Psoas muscle (tissue), 8 donors: ENCODE data around the gene CTSZ. TPM values are rescaled to one million over a fixed set of nuclear protein-coding genes. Genes with fewer than 3 reads are reported as not detected.

Experiments
- ATAC-seq, 4 donors: fragments of 200-7000 bp; cut with Tn5 transposase; one replicate each; pipeline ENCODE4 v1.9.1; 2020; ENCODE audit warnings: moderate library complexity in 3 of 4, mild to moderate bottlenecking in 2 of 4
- DNase-seq, 2 donors: peaks; one replicate each; pipeline ENCODE4 v3.0.0-alpha.2; 2020
- H3K27ac ChIP-seq: fragments of 200-600 bp; one replicate; pipeline ENCODE4 v1.8.0; 2022
- H3K27me3 ChIP-seq, 3 donors: fragments of 200-600 bp in 1 of 3; one replicate each; pipeline versions ENCODE4 v1.6.1 to v1.8.0; 2013 to 2022; ENCODE audit warnings: low read length in 2 of 3, mild to moderate bottlenecking in 2 of 3, moderate library complexity in 1 of 3; ENCODE audit not compliant: insufficient read depth in 3 of 3
- H3K36me3 ChIP-seq, 2 donors: fragments of 200-600 bp in 1 of 2; one replicate each; pipeline versions ENCODE4 v1.6.1 to v1.8.0; 2013 to 2022; ENCODE audit warnings: low read depth in 1 of 2, mild to moderate bottlenecking in 1 of 2, moderate library complexity in 1 of 2; ENCODE audit not compliant: insufficient read depth in 1 of 2
- H3K4me1 ChIP-seq: fragments of 200-600 bp; one replicate; pipeline ENCODE4 v1.8.0; 2022
- H3K4me3 ChIP-seq: fragments of 200-600 bp; one replicate; pipeline ENCODE4 v1.8.0; 2022; ENCODE audit warnings: mild to moderate bottlenecking
- H3K9me3 ChIP-seq: fragments of 200-600 bp; one replicate; pipeline ENCODE4 v1.8.0; 2022
- whole genome bisulfite sequencing, 3 donors: extraction: QIAGEN DNeasy Blood & Tissue Kit; methylation state at CpG; one replicate each; pipeline versions ENCODE4 v1.1.6 to v1.1.7; 2013; 5-methylcytosine and 5-hydroxymethylcytosine counted together
- intact Hi-C, 2 donors: fragments of 100-400 bp; cut with DNase I; formaldehyde crosslinking; loops; one replicate each; pipeline versions ENCODE4 v1.11.0 to v1.14.2; 2022
- polyA plus RNA-seq, 3 donors: library from polyadenylated mRNA; stranded (reverse); fragments of 200-250 nt; gene quantifications; one replicate each; pipeline ENCODE4 v1.2.3, GENCODE V29; 2013
- total RNA-seq, 4 donors: library from RNA; stranded (reverse); fragmentation: NEBNext Ultra II Directional in 2 of 4; extraction: Animal tissue kit (Norgen Biotek cat#: 25700) in 2 of 4; gene quantifications; one replicate each; pipeline versions ENCODE4 v1.2.1 to v1.2.4, GENCODE V29; 2021 to 2023
- TF ChIP-seq, protein P1 (sequence below): fragments of 200-600 bp; IDR thresholded peaks from one replicate; pipeline ENCODE4 v1.8.0; 2022; ENCODE audit warnings: antibody characterized with exemption
- donor health status: healthy with polysubstance abuse.
- donor health status: DM: no; HTN: no; CAD: no; lungs with moderate emphysema.
- donor health status: Bipolar disorder and iron deficiency.
- donor health status: healthy.
- donor health status: DM: yes; HTN: yes; CAD: no.
- donor health status: DM: no; HTN: no; CAD: no.
- donor health status: DM: no; HTN: no; CAD: no.
- donor health status: DM: yes; HTN: yes; CAD: no.

CTSZ gene
- total and polyA plus RNA-seq, 7 donors, result 38.2 to 50.5 (median 42.4) TPM

DNA sequence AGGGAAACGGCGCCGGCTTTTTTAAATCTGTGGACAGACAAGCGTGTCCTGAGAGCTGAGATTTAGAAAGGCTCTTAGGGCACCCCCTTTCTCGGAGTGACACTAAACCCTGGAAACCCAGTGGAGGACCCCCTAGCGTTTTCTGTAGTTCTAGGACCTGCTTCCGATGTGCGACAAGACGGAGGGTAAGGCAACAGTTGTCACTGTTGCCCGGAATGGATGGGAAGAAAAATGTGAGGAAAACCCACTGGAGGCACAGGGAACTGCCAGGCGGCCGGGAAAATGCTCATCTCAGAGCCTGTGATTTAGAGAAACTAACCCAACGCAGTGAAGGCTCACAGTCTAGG, 25.6 kb upstream of the CTSZ start:
- peak overlapping the region; percentile 92 for H3K27ac ChIP-seq
- H3K4me3 ChIP-seq, result peak overlapping the region; percentile 89
- TF ChIP-seq, protein P1, sequence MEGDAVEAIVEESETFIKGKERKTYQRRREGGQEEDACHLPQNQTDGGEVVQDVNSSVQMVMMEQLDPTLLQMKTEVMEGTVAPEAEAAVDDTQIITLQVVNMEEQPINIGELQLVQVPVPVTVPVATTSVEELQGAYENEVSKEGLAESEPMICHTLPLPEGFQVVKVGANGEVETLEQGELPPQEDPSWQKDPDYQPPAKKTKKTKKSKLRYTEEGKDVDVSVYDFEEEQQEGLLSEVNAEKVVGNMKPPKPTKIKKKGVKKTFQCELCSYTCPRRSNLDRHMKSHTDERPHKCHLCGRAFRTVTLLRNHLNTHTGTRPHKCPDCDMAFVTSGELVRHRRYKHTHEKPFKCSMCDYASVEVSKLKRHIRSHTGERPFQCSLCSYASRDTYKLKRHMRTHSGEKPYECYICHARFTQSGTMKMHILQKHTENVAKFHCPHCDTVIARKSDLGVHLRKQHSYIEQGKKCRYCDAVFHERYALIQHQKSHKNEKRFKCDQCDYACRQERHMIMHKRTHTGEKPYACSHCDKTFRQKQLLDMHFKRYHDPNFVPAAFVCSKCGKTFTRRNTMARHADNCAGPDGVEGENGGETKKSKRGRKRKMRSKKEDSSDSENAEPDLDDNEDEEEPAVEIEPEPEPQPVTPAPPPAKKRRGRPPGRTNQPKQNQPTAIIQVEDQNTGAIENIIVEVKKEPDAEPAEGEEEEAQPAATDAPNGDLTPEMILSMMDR, result peak; percentile 11
- ATAC-seq, result peak in 3 of 4 donors; percentile 7 to 31 (median 7)
- intact Hi-C loops, result loop anchor here (5.0 kb wide), 3 partner anchors 50 to 380 kb away; partner anchors contain the start of genes NELFCD (in 1 of the 2) and STX16 (in 1 of the 2)
- DNase-seq, result no peak
- no peaks in the 10 kb centered on the region for H3K9me3 ChIP-seq
- 1 to 4% (median 2%) methylated on average over 13 of the region's 13 CpGs for whole genome bisulfite sequencing, 3 donors
- H3K27me3 ChIP-seq, result no peaks in the 10 kb centered on the region
- H3K4me1 ChIP-seq, result peaks cover 37% of the 10 kb centered on the region
- peaks cover 18 to 77% of the 10 kb centered on the region in 2 donors for H3K36me3 ChIP-seq

DNA sequence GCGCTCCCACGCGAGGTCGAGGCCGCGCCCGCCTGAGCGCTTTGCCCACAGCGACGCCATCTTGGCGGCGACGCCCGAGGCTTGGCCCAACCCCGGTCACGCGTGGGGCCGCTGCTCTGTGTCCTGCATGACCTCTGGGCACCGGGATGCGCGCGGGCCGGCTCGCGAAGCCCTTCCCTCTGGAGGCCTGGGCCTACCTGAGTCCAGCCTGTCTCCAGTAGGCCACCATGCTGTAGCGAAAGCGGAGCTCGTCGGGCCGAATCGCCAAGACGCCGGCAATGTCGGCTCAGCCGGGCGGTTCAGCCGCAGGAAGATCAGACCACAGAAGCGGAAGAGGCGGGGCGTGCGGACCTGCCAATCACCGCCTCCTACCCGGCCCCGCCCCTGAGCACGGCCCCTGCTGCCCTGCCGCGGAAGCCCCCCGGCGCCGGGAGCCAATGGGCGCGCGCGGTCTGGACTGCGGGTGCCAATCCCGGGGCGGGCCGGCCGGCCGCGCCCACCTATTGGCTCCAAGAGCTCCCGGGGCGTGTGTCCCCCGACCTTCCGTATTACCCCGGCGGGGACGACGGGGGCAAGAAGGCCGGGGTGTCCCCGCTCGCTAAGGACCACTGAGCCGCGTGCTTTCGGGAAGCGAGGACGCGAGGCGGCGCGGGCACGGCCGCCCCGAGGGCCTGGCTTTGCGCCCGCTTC, 25.1 kb upstream of the CTSZ start, which contains the start of gene ATP5F1E:
Gene ATP5F1E, minus strand, starts transcription at position 313 of the 690 bp plus-strand sequence. Its CDS starts 84 bp downstream, at position 229.
- TF ChIP-seq, protein P1, result no peak
- Histone ChIP-seq H3K4me1 (peaks cover 37% of the 10 kb centered on the region), H3K36me3 (peaks cover 18 to 77% of the 10 kb centered on the region in 2 donors), H3K4me3 (peak within 1 kb of the TSS; percentile 89), H3K27me3 (no peaks in the 10 kb centered on the region), H3K27ac (peak within 1 kb of the TSS; percentile 92), H3K9me3 (no peaks in the 10 kb centered on the region)
- ATAC-seq (peak; percentile 99 to 100 (median 100)), DNase-seq (peak; percentile 98)
- intact Hi-C loops, result loop anchor here (5.0 kb wide), 3 partner anchors 50 to 380 kb away; partner anchors contain the start of genes NELFCD (in 1 of the 2) and STX16 (in 1 of the 2)
- WGBS, 3 donors, result 0 to 1% (median 0%) methylated on average over 67 to 86 of the region's 86 CpGs

DNA sequence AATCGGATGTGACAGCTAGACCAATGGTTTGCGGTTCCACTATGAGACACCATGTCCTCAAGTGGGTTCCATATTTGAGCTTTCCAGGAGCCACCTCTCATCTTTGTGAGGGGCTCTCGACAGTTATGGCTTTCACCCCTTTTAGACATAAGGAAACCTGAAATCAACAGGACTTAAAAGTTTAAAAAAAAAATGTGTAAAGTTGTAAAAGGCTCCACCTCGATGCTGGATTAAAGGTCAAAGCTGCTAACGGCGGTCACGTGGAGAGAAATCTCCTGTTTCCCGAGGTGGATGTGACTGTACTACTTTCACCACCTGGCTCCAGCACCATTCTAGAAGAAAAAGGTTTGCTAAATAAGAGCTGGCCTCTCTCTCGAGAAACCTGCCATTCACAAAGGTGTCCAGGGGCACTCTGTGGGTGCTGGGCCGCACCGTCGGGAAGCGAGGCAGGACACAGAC, 24.5 kb upstream of the CTSZ start:
- 12 to 16% (median 15%) methylated on average over 13 of the region's 13 CpGs for WGBS, 3 donors
- H3K27me3 ChIP-seq, result no peaks in the 10 kb centered on the region
- peaks cover 37% of the 10 kb centered on the region for H3K4me1 ChIP-seq
- DNase-seq, result no peak
- intact Hi-C loops, result loop anchor here (5.0 kb wide), 3 partner anchors 49 to 379 kb away; partner anchors contain the start of genes NELFCD (in 1 of the 2) and STX16 (in 1 of the 2)
- TF ChIP-seq, protein P1, result no peak
- no peak for ATAC-seq
- peak overlapping the region; percentile 92 for H3K27ac ChIP-seq
- H3K4me3 ChIP-seq, result peak overlapping the region; percentile 89
- H3K9me3 ChIP-seq, result no peaks in the 10 kb centered on the region
- H3K36me3 ChIP-seq, result peaks cover 16 to 77% of the 10 kb centered on the region in 2 donors

DNA sequence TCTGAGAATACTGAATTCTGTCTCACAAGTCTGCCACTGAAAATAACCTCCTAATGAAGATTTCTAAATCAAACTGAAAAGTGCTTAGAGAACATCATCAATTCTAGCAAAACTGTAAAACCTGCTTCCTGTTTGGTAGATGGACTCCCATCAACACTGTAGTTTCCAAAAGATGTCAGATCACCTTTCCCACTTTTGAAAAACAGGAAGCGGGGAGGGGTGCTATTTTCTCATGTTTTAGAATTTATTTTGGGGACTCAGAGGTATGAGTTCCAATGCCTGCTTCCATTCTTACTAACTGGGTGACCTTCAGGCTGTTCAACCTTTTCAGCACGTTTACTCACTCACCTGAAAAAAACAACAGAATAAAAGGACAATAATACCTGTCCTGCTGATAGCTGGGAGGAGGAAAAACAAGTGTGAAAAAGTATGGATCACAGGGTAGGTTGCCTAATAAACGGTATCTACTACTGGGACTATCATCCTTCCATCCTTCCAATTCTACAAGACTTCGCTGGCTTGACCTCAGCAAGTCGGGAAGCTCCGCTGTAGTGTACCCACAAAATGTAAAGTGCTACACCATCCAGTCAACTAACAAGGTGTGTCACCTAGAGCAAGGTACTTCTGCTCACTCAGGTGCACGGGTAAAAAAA, 24.0 kb upstream of the CTSZ start:
- H3K9me3 ChIP-seq, result no peaks in the 10 kb centered on the region
- H3K27ac ChIP-seq, result peak overlapping the region; percentile 92
- intact Hi-C loops, result loop anchor here (5.0 kb wide), 3 partner anchors 49 to 379 kb away; partner anchors contain the start of genes NELFCD (in 1 of the 2) and STX16 (in 1 of the 2)
- DNase-seq (no peak), ATAC-seq (no peak)
- peak overlapping the region; percentile 89 for H3K4me3 ChIP-seq
- peaks cover 37% of the 10 kb centered on the region for H3K4me1 ChIP-seq
- 63 to 69% (median 65%) methylated on average over 7 of the region's 7 CpGs for WGBS, 3 donors
- no peaks in the 10 kb centered on the region for H3K27me3 ChIP-seq
- peaks cover 12 to 77% of the 10 kb centered on the region in 2 donors for H3K36me3 ChIP-seq
- TF ChIP-seq, protein P1, result no peak
